SU-DHL-6 (cell line): ENCODE results near the gene PRDM11.

Experiments
- CTCF ChIP-seq: fragments of 200-600 bp; sonication (generic); IDR thresholded peaks from one replicate; pipeline ENCODE4 v1.5.1; 2017; ENCODE audit warnings: antibody characterized with exemption, mild to moderate bottlenecking, low read length, moderate library complexity; ENCODE audit not compliant: insufficient read depth, poor library complexity, severe bottlenecking
- EZH2phosphoT487 ChIP-seq: fragments of 200-600 bp; sonication (generic), shearing (Covaris generic); conservative IDR thresholded peaks from 2 replicates; pipeline ENCODE4 v1.6.1; 2018; ENCODE audit warnings: mild to moderate bottlenecking, antibody characterized with exemption, low read length, moderate library complexity, mixed read lengths

DNA sequence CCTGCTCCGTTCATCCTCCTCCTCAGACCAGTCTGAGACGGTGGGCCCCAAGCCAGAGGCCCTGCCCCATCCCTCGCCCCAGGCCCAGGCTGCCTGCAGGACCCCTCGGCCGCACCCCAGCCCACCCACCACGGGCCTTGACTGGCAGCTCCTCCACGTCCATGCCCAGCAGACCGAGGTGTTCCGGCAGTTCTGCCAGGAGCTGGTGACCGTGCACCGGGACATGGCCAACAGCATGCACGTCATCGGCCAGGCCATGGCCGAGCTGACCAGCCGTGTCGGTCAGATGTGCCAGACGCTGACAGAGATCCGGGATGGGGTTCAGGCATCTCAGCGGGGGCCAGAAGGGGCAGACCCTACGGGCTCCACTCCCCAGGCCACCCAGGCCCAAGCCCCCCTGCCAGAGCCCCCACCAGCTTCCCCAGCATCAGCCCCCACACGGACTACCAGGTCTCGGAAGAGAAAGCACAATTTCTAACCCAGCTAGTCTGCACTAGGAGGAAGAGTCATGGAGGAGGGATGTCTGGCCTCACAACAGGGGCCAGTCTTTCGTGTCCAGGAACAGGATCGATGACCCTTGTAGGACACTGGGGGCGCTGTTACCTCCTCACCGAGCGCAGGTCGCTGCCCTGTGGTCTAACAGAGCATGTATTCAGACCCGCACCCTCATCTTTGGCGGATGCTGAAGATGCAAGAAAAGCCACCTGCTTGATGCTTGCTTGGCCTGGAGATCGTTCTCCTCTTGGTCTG lies 66.3 kb downstream of the PRDM11 start:
- TF ChIP-seq EZH2phosphoT487 (no peak), CTCF (no peak)
